ENCODE data around the gene ZKSCAN3.

- TF ChIP-seq GATA3 (IDR thresholded peaks at IDR 0.05; ENCODE audit: low read depth, low read length) (no peak), GATA2 (IDR thresholded peaks at IDR 0.05; ENCODE audit: low read depth, low read length) (no peak)
These were observed 1.3 kb downstream of the ZKSCAN3 start for GRCh38 chr6:28351087-28351486.
